Epithelial cell of prostate (primary cell): Measurements from ENCODE around the gene SLC51B.
A peak's percentile ranks its signal among the peaks of the same experiment; 100 is the strongest.
"Not testable (repeated sequence)": the region's sequence is repeated elsewhere in the genome, so short reads cannot be mapped to it uniquely, and the experiment has no call there.

Source experiments
- DNase-seq: peaks from one replicate; pipeline ENCODE4 v3.0.0-alpha.2; 2011; ENCODE audit warnings: low read depth, low spot score
- H3K27ac ChIP-seq: fragments of 450-650 bp; 2 replicates; pipeline ENCODE4 v1.5.1; 2017; ENCODE audit warnings: mild to moderate bottlenecking

The SLC51B gene

DNA sequence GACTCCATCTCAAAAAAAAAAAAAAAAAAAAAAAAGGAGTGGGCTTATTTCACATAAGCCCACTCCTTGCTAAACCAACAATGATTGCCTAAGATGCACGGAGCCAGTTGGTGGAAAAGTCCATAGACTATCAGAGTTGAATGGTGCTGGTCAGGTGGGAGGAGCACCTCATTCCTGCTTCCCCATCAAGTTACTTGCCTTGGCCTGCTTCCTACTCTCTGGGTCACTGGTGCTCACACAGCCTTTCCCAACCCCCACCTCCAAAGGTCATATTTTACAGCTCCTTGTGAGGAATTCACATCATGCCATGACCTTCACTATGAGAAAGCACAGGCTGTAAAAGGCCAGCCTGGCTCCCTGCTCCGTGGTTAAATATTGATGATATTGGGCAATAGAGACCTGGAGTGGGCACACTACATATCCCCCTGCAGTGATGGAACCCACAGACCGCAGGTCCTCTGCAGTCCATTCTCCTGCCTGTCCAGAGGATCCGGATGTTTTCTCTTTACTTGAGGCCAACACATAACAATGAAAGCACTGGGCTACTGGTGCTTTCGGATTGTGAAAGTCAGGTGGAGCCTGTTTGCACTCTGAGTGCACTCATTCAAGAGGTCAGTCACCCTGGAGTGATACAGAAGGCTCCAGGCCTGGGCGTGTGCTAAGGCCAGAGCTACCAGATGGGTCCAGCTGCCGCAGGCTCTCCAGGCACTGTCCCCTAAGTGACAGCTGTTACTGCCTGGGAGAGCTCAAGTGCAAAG is at the start of gene SLC51B:
TSS of gene SLC51B (plus strand) at position 664 of the 758 bp plus-strand sequence. CDS start 4,618 bp downstream, outside the sequence.
- H3K27ac ChIP-seq: peak within 1 kb of the TSS; percentile 47

DNA sequence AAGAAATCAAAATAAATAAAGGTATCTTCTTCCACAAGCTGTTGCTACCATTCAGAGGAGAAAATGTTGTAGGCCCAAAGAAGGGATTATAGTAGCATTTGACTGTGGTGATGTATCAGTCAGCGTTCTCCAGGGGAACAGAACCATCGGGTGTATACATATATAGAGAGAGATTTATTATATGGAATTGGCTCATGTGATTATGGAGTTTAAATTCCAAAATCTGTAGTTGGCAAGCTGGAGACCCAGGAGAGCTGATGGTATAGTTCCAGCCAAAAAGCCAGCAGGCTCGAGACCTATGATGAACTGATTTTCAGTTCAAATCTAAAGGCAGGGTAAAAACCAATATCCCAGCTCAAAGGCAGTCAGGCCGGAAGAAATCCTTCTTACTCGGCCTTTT is 48.1 kb upstream of the SLC51B start:
- no peak overlapping the region for H3K27ac ChIP-seq
- no peak for DNase-seq

More for the DNA sequence above, at the start of gene SLC51B:
- DNase-seq: no peak

DNA sequence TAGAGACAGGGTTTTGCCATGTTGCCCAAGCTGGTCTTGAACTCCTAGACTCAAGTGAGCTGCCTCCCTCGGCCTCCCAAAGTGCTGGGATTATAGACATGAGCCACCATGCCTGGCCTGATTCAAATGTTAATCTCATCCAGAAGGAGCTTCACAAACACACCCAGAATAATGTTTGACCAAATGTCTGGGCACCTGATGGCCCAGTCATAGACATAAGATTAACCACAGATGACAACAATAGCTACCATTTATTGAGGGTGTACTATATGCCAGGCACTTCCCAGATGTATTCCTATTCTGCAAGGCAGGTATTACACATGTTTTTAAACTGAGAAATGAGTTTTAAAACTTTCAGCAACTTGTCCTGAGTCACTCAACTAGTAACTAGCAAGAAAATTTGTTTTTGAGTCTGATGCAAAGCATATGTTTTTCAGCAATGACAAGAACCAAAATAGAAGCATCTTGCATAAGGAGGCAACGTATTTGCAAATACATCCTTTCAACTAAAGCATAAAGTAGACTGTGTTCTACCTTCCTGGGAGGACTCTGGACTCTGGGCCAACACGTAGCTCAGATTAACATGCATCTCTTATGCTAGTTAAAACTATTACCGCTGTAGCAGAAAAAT is 47.3 kb upstream of the SLC51B start:
- no peak for DNase-seq
- no peak overlapping the region for H3K27ac ChIP-seq

DNA sequence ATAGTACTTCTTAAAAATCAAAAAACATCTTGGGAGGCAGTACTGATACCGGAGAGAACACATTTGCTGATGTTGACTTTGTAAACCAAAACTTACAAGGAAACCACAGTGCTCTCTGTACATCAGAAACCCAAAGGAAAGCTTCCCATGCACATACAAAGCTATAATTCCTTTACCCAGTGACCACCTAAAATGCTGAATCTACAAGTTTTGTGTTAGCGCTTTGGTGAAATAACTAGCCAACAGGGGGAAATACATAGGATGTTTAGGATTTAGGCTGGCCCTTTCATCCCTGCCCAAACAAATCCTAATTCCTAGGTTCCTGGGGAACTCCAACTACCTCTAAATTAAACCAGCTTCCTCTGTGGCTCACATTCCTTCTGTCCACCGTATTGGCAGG is 40.2 kb upstream of the SLC51B start:
- no peak for DNase-seq
- H3K27ac ChIP-seq: no peak overlapping the region

DNA sequence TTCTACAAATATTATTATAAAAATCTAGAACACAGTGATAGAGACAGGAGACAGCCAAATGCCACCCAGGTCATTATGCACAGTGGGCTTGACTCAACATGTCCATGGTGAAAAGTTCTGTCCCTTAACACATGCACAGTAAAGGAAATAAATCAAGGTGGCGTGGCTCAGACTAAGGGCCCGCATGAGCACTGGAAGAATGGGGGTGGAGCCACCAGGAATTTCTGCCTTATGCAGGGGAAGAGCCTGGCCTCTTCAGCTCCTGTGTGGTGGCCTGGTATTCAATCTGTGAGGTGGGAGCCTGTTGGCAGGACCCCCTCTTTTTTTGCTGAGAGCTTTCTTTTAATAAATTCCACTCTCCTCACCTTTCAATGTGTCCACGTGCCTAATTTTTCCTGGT is 38.3 kb upstream of the SLC51B start:
- no peak overlapping the region for H3K27ac ChIP-seq

DNA sequence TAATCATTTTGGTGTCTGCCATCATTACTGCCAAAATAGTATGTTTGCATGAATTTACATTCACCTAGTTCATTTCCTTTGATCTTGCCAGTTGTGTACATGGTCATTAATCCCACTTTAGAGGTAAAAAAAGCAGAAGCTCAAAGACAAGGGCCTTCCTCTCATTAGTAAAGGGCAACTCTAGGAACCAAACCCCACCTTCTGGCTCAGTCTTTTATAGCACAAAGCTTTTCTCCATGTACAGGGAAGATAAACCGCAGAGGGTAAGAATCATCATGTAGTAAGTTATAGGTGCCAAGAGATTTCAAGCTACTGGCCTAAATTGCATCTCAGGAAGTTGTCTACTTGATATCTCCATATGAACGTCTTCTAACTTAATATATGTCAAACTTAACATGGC is 36.2 kb upstream of the SLC51B start:
- H3K27ac ChIP-seq: no peak overlapping the region
- no peak for DNase-seq

More for the DNA sequence above, 38.3 kb upstream of the SLC51B start:
- no peak for DNase-seq

DNA sequence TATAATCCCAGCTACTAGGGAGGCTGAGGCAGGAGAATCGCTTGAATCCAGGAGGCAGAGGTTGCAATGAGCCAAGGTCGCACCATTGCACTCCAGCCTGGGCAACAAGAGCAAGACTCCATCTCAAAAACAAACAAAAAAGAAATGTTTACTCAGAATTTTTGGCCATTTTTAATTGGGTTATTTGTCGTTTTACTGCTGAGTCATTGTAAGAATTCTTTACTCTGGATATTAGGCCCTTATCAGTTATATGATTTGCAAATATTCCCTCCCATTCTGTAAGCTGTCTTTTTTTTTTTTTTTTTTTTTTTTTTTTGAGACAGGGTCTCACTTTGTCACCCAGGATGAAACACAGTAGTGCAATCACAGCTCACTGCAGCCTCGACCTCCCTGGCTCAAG is 34.0 kb upstream of the SLC51B start:
- not testable (repeated sequence) for H3K27ac ChIP-seq, DNase-seq

DNA sequence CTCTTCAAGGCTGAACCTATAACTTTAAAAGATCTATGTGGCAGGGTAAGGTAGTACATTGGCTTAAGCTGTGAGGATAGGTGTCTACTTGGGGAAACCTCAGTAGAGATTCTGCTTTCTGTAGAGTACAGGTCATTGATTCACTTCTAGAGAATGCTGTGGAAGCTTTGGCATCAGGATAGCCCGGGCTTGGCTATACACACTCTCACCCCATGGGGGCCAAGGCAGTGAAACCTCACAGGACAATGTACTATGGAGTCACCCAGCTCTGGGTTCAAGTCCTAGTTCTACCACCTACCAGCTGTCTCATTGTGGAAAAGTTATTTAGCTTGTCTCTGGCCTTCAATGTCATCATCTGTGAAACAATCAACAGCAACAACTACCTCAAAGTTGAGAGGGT is 24.8 kb upstream of the SLC51B start:
- H3K27ac ChIP-seq: no peak overlapping the region
- no peak for DNase-seq

DNA sequence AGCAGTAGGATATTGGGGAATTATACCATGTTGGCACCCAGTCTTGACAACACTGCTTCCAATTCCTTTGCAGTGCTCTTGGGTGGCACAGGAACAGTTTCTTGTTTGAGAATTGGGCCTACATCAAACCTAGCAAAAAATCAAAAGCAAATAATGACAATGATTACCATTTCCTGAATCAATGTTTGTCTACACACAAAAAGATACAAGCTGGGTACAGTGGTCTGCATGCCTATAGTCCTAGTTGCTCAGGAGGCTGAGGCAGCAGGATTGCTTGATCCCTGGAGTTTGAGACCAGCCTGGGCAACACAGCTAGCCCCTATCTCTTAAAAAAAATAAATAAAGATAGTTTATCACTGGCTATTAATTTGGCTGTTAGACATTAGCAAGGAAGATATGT is 23.7 kb upstream of the SLC51B start:
- no peak overlapping the region for H3K27ac ChIP-seq
- DNase-seq: no peak

DNA sequence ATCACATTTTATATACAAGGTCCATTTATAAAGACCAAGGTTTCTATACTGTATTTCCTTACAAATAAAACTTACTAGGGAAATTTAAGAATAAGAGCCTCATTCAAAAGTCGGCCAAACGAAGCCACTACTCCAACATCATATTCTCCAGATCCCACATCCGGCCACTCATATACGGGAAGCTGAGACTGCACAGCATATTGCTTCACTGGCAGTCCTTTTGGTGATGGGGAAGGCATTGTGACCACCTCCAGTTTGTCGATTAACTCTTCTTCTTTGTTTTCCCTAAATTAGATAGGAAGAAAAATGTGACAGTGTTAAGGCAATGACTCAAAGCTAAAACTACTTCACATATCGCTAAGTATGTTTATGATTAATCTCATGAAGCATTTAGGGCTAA is 18.4 kb upstream of the SLC51B start:
- no peak for DNase-seq
- H3K27ac ChIP-seq: no peak overlapping the region

DNA sequence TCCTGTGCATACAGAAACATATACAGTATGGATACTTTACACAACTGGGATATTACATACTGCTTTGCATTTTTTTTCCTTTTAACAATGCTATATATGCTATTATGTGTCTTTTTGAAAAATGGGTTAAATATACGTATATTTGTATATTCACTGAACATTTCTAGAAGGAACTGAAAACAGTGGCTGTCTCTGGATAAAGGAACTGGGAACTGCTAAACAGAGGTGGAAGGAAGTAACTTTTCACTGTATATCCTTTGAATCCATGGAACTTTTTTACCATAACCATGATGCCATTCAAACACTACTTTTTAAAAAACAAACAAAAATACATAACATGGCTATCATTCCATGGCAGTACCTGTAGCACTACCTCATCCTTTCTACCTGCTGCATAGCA is 17.6 kb upstream of the SLC51B start:
- no peak overlapping the region for H3K27ac ChIP-seq
- no peak for DNase-seq

DNA sequence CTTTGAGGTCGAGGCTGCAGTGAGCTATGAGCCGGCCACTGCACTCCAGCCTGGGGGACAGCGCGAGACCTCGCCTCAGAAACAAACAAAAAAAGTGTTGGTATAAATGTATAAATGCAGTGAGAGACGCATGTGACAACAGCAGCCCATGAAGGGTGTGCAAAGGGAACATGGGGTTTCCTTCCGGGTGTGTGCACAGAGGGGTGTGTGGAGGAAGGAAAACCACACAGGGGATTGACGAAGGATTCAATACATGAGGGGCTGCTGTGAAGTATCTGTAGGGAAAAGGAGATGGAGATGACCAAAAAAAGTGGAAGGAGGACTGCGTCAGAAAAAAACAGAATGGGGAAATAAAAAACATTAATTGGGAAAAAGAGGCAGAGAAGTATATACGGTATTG is 16.8 kb upstream of the SLC51B start:
- no peak for DNase-seq

DNA sequence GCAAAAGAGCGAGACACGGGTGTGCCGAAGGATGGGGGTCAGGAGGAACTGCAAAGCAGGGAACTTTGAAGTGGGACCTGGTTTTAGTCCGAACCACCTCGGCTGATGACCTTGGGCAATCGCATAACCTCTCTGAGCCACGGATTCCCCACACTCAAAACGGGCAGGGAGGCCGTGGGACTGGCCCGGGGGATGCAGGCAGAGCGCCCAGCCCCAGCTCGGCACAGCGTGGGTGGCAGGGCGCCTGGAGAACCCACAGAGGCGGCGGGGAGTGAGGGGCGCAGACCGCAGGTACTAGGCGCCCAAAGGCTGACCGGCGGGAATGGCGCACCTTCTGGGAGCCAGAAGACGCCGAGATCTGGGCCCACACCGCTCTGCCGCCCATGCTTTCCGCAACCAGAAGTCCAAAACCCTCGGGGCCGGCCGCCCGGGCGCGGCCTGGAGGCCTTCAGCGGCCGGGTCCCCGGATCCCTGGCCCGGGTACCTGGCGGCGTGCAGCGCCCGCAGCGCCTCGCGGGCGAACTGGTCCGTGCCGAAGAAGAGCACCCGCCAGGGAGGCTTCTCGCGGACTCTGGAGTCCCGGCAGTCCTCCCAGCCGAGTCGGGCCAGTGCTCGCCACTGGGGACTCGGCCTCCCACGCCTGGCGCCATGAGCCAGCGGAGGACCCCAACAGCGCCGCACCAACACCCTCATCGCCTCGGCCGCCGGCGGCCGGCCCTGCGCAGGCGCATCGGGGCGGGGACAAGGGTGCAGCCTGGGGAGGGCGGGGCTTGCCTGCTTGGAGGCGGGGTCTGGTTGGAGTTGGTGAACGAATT is 16.1 kb upstream of the SLC51B start, which contains the start of gene MTFMT:
TSS of gene MTFMT (minus strand) at position 719 of the 815 bp plus-strand sequence. CDS start at position 693, 26 bp downstream.
- DNase-seq: no peak
- no peak within 1 kb of the TSS for H3K27ac ChIP-seq

More for the DNA sequence above, 16.8 kb upstream of the SLC51B start:
- no peak overlapping the region for H3K27ac ChIP-seq

DNA sequence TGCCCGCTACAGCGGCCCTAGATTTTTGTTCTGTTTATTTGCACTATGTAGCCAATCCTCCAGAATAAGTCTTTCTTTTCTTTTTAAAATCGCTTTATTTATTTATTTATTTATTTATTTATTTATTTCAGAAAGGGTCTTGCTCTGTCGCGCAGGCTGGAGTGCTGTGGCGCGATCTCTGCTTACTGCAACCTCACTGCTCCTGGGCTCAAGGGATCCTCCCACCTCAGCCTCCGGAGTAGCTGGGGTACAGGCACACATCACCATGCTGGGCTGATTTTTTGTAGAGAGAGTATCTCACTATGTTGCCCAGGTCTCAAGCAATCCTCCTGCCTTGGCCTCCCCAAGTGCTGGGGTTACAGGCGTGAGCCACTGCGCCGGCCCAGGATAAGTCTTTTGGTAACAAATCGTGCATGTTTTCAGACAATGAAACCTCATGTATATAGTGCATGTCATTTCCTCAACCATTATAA is 15.4 kb upstream of the SLC51B start:
- no peak for DNase-seq
- no peak overlapping the region for H3K27ac ChIP-seq

DNA sequence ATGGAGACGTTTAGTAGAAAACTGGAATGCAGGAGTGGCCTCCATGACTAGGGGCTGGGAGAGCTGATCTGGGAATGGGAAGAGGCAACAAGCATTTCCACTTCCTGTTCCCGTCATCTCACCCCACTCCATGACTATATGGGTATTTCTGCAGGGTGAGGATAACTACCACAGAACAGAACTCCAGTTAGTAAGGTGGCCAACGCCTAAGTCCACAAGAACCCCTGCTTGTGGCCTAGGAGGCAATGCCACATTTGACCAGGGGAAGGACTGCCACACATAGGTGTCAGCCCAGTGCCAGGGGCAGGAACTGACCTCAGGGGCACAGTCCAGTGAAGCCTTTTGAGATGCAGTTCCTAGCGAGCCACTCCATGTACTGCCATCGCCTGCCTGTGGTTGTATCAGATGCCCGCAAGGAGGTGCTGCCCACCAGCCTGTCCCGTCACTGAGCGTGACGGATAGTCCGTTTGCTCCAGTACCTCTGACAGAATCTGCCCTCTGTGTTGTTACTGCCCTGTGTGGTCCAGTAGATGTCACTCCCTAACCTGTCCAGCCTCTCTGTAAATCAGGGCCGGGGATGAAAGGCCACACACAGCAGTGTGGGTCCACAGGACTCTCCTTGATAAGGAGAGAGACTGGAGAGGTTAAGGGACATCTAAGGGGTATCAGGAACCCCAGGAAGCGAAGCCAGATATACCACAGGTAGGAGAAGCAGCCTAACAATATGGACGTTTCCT is 12.2 kb upstream of the SLC51B start:
- DNase-seq: no peak
- H3K27ac ChIP-seq: no peak overlapping the region

DNA sequence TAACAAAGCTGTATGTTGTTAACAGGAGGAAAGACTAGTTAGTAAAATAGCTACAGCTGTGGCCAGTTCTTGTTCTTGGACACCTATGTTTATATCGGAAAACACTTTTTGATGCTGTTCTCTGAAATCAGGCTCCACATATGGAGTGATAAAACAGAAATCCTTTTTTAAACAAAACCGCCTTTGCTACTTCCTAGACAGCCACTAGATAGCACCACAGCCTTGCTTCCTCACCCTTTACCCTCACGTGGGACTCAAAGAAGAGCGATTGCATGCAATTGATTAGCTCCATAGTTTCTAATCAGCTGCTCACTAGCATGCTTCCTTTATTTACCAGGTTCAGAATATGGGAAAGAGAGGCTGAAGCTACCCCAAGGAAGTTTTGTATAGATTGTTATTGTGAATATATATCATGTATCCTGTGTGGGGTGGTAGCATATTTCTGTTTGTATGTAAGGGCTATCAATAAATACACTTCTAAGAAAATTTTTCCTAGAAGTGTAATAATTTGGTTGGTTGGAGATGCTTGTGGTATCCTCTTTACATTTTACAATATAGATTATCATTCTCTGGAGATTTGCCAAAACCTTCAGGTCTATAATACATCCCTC is 11.4 kb upstream of the SLC51B start:
- H3K27ac ChIP-seq: no peak overlapping the region
- no peak for DNase-seq

DNA sequence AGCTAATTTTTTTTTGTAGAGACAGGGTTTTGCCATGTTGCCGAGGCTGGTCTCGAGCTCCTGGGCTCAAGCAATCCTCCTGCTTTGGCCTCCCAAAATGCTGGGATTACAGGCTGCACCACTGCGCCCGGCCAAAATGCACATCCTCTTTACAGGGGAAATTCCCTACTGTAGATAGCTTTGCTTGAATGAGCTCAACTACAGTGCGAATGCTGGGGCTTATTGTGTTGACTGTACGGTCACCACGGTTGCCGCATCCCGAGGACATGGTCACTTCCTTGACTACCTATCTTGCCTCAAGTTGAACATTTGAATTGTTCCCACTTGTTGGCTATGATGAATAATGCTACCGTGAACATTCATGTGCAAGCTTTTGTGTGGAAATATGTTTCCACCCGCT is 10.5 kb upstream of the SLC51B start:
- DNase-seq: no peak
- H3K27ac ChIP-seq: no peak overlapping the region

DNA sequence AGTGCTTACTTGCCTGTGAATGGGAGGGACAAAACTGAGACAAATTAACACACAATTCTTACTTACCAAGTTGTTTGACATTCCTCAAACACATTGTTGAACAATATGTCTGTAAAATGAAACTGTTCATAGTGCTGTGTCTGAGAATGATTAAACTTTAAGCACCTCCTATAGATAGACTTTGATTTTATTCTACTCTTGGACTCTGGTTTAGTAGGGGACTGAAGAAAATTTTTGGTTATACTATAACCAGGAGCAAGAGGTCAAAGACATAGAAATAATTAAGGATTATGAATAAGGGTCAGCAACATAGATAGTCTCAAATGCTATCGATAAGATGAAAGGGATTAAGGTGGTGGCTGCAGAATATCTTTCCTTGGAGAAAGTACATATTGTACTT is 7.9 kb upstream of the SLC51B start:
- DNase-seq: no peak
- no peak overlapping the region for H3K27ac ChIP-seq

DNA sequence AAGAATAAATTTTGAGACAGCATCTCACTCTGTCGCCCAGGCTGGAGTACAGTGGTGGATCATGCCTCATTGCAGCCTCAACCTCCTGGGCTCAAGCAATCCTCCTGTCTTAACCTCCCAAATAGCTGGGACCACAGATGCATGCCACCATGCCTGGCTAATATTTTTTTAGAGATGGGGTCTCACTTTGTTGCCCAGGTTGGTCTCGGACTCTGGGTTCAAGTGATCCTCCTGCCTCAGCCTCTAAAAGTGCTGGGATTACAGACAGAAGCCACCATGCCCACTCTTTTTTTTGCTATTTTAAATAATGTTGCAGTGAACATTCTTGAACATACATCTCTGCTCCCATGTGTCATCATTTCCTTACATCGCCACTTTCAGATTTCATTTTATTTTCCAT is 6.8 kb upstream of the SLC51B start:
- DNase-seq: no peak
- H3K27ac ChIP-seq: no peak overlapping the region

DNA sequence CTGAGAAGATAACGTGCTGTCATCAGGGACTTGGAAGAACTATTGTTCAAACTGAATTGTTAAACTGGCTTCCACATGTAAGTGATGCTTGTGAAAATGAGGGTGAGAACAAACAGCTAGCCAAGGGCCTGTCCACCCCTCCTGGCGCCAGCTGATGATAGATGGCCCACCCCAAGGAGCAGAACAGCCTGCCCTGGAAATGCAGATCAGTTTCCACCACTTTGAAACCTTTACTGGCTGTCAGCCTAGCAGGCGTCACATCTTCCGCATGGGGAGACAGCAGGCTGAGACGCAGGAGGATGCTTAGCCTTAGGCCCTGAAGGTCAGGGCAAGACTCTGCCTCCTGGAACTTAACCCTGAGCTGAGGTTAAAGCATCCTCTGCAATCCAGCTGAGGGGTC is 6.4 kb upstream of the SLC51B start:
- no peak for DNase-seq
- H3K27ac ChIP-seq: no peak overlapping the region
